K562 (cell line): Measurements from ENCODE around the gene ANO4. TPM values are rescaled to one million over a fixed set of nuclear protein-coding genes. Genes with fewer than 3 reads are reported as not detected.

ENCODE experiments used
- ATAC-seq: fragments of 200-7000 bp; cut with Tn5 transposase; 3 replicates; pipeline ENCODE4 v1.9.1; 2020; ENCODE audit warnings: moderate library complexity
- BruUV-seq: library from RNA; stranded (reverse); fragments of 400-500 nt; replicated peaks from 2 replicates; lab custom pipeline; 2021; lab: Mats Ljungman, UMichigan
- CTCF ChIA-PET: fragments of 300-600 bp; formaldehyde crosslinking; extraction: SDS; loops from one replicate; lab custom pipeline; 2021; ENCODE audit warnings: low intra/inter-chr PET ratio; lab: Yijun Ruan, JAX
- POLR2A ChIA-PET: fragments of 300-600, 350-650 bp; sonication (Branson Sonifier 250); formaldehyde crosslinking; extraction: SDS; loops from one replicate; lab custom pipeline; 2021; ENCODE audit warnings: antibody characterized with exemption, inconsistent platforms; lab: Yijun Ruan, JAX
- DNase-seq, 4 experiments: peaks; one replicate each; pipeline versions ENCODE4 v3.0.0 to v3.0.0-alpha.2; 2011 to 2018; ENCODE audit warnings: low spot score in 3 of 4, mixed read lengths in 3 of 4; ENCODE audit errors: extremely low read depth in 1 of 4
- FAIRE-seq: peaks from 2 replicates; lab custom pipeline; 2011; peaks lifted over from hg19 to GRCh38; lab: Jason Lieb, UNC
- H2AFZ ChIP-seq: 2 replicates; pipeline ENCODE4 v1.6.0; 2011; ENCODE audit warnings: low read depth, low read length, control low read depth, inconsistent platforms
- H3K27ac ChIP-seq: fragments of 200-600 bp; 3 replicates; pipeline ENCODE4 v1.8.0; 2011; ENCODE audit warnings: low read depth, mild to moderate bottlenecking, control low read depth, inconsistent platforms, low read length, moderate library complexity, mixed read lengths; ENCODE audit errors: extremely low read depth
- H3K27me3 ChIP-seq, 2 experiments: fragments of 300-600 bp in 1 of 2; 2 replicates in 1 of 2; 3 replicates in 1 of 2; pipeline versions ENCODE4 v1.6.0 to v1.8.0; 2011; ENCODE audit warnings: inconsistent platforms in 2 of 2, low read length in 2 of 2, mild to moderate bottlenecking in 1 of 2, mixed read lengths in 1 of 2, moderate library complexity in 1 of 2; ENCODE audit not compliant: control insufficient read depth in 2 of 2, insufficient read depth in 2 of 2
- H3K36me3 ChIP-seq: fragments of 300-600 bp; 3 replicates; pipeline ENCODE4 v1.8.0; 2011; ENCODE audit warnings: mild to moderate bottlenecking, low read length, inconsistent platforms; ENCODE audit not compliant: control insufficient read depth, insufficient read depth
- H3K4me1 ChIP-seq, 2 experiments: fragments of 200-600 bp in 1 of 2; replicated peaks in 1 of 2; 2 replicates in 1 of 2; 3 replicates in 1 of 2; pipeline versions ENCODE4 v1.5.1 to v1.8.0; 2011; ENCODE audit warnings: inconsistent platforms in 2 of 2, low read length in 2 of 2, mild to moderate bottlenecking in 1 of 2, mixed read lengths in 1 of 2, moderate library complexity in 1 of 2; ENCODE audit not compliant: control insufficient read depth in 2 of 2, insufficient read depth in 2 of 2
- H3K4me2 ChIP-seq: 2 replicates; pipeline ENCODE4 v1.6.1; 2011; ENCODE audit warnings: low read length, control low read depth, inconsistent platforms, mixed read lengths; ENCODE audit not compliant: insufficient read depth
- H3K4me3 ChIP-seq: fragments of 200-600 bp; sonication (generic), shearing (Covaris generic); 2 replicates; pipeline ENCODE4 v1.5.1; 2016; ENCODE audit warnings: control low read depth, inconsistent platforms
- H3K79me2 ChIP-seq: fragments of 200-600 bp; 3 replicates; pipeline ENCODE4 v1.8.0; 2011; ENCODE audit warnings: low read length, inconsistent platforms; ENCODE audit not compliant: control insufficient read depth, insufficient read depth
- H3K9ac ChIP-seq, 2 experiments: 2 replicates each; pipeline versions ENCODE4 v1.6.0 to v1.6.1; 2011; ENCODE audit warnings: low read depth in 2 of 2, low read length in 2 of 2, control low read depth in 1 of 2, inconsistent platforms in 1 of 2, mild to moderate bottlenecking in 1 of 2, mixed read lengths in 1 of 2; ENCODE audit not compliant: insufficient read depth in 1 of 2
- H3K9me1 ChIP-seq: one replicate; pipeline ENCODE4 v1.6.0; 2011; ENCODE audit warnings: inconsistent platforms, mild to moderate bottlenecking, low read length, moderate library complexity; ENCODE audit not compliant: control insufficient read depth, insufficient read depth
- H3K9me3 ChIP-seq: replicated peaks from 2 replicates; pipeline ENCODE4 v1.5.1; 2011; ENCODE audit warnings: low read depth, low read length, inconsistent platforms; ENCODE audit not compliant: control insufficient read depth, insufficient read depth
- H4K20me1 ChIP-seq: replicated peaks from 2 replicates; pipeline ENCODE4 v1.6.1; 2011; ENCODE audit warnings: low read length, inconsistent platforms, mixed read lengths; ENCODE audit not compliant: control insufficient read depth, insufficient read depth
- BMI1 ChIP-seq: fragments of 150-350 bp; IDR thresholded peaks from 2 replicates; pipeline ENCODE4 v1.6.1; 2014; ENCODE audit warnings: low read length
- HMGN3 ChIP-seq: IDR thresholded peaks from 2 replicates; pipeline ENCODE4 v1.6.1; 2011; ENCODE audit warnings: borderline replicate concordance, low read depth, mild to moderate bottlenecking, mixed read lengths, low read length; ENCODE audit not compliant: insufficient read length; ENCODE audit errors: extremely low read depth
- JUND ChIP-seq, 2 experiments: IDR thresholded peaks; 2 replicates in 1 of 2; 3 replicates in 1 of 2; pipeline ENCODE4 v1.6.1; 2011; ENCODE audit warnings: borderline replicate concordance in 2 of 2, low read depth in 2 of 2, low read length in 2 of 2, improper control_type of control experiment in 1 of 2, missing biosample characterization in 1 of 2, missing genetic modification characterization in 1 of 2, missing genetic modification reagents in 1 of 2
- PHB2 ChIP-seq: fragments of 450-650 bp; IDR thresholded peaks from 2 replicates; pipeline ENCODE4 v1.6.1; 2017; ENCODE audit warnings: low read depth
- POLR2AphosphoS2 ChIP-seq: IDR thresholded peaks from 2 replicates; pipeline ENCODE4 v1.6.1; 2012; ENCODE audit warnings: low read length, improper control_type of control experiment
- RUNX1 ChIP-seq: sonication (generic); IDR thresholded peaks from 2 replicates; pipeline ENCODE4 v1.6.1; 2016; ENCODE audit warnings: antibody characterized with exemption, low read depth
- WGBS: fragments of 100-300 bp; shearing (Covaris generic); methylation state at CpG from one replicate; pipeline ENCODE4 v1.1.6; 2016; ENCODE audit warnings: low coverage, mixed read lengths; ENCODE audit not compliant: insufficient coverage; ENCODE audit errors: missing lambda C conversion rate; 5-methylcytosine and 5-hydroxymethylcytosine counted together
- in situ Hi-C: fragments of 300-500 bp; cut with MboI; formaldehyde crosslinking; loops from 4 replicates; pipeline ENCODE4 v1.15.0; 2018; ENCODE audit warnings: inconsistent platforms, mixed read lengths
- intact Hi-C: fragments of 100-400 bp; cut with micrococcal nuclease; formaldehyde crosslinking; loops from 2 replicates; pipeline ENCODE4 v1.14.2; 2022
- polyA plus RNA-seq, 8 experiments: library from polyadenylated mRNA; depleted of rRNA in 4 of 8; stranded (reverse) in 5 of 8; unstranded in 3 of 8; fragments of >200 nt; fragmentation: Nextera tagmentation in 2 of 8; fragmentation: Illumina TruSeq in 1 of 8; extraction: Ambion mirVana in 2 of 8; extraction: Trizol in 1 of 8; gene quantifications; 2 replicates each; pipeline versions ENCODE4 v1.2.1 to v1.2.3, GENCODE V29; 2011 to 2014; ENCODE audit warnings: inconsistent platforms in 1 of 8, missing spikeins in 1 of 8
- total RNA-seq, 7 experiments: library from RNA; depleted of rRNA in 6 of 7; stranded (reverse); fragments of >200 nt in 6 of 7; fragmentation: Illumina TruSeq in 2 of 7; extraction: Trizol in 2 of 7; gene quantifications; 2 replicates each; pipeline versions ENCODE4 v1.2.1 to v1.2.3, GENCODE V29; 2011 to 2021; ENCODE audit warnings: low replicate concordance in 1 of 7
- TF ChIP-seq, protein P1 (sequence below): fragments of 250-450 bp; sonication (Bioruptor Pico); IDR thresholded peaks from 2 replicates; pipeline ENCODE4 v1.4.0; 2020; ENCODE audit warnings: mild to moderate bottlenecking, moderate library complexity

Gene ANO4
- total and polyA plus RNA-seq, 9 of the 15 experiments (the other 6 are each of a cell fraction or from before 2014, with no cell fraction given): not detected

DNA sequence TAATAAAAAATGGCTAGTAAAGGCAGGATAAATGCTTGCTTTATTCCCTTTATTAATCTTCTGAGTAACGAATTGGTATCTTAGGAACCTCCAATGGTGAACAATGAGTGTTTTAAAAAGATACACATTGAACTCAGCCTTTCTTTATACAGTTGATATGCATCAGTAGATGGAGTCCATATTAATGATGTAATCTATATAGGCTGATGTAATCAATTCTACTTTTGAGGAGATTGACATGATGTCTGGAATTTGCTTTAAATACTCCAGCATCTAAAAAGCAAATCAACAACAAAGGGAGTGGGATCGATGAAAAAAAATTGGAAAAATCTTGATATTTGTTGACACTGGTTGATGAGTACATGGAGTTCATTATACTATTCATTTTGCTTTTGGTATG is 106.2 kb downstream of the ANO4 start:
- Histone ChIP-seq H3K4me3 (no peak overlapping the region), H3K9me1 (no peaks in the 10 kb centered on the region), H4K20me1 (no peaks in the 10 kb centered on the region), H3K9me3 (no peaks in the 10 kb centered on the region), H3K27ac (no peak overlapping the region), H3K27me3 (no peaks in the 10 kb centered on the region), H3K36me3 (no peaks in the 10 kb centered on the region), H3K79me2 (no peaks in the 10 kb centered on the region), H3K9ac (no peak overlapping the region), H3K4me1 (no peaks in the 10 kb centered on the region), H2AFZ (no peak overlapping the region), H3K4me2 (no peak overlapping the region)
- FAIRE-seq (no peak), DNase-seq (no peak), ATAC-seq (no peak)
- no peak for TF ChIP-seq POLR2AphosphoS2
- TF ChIP-seq BMI1: no peak
- TF ChIP-seq, protein P1, sequence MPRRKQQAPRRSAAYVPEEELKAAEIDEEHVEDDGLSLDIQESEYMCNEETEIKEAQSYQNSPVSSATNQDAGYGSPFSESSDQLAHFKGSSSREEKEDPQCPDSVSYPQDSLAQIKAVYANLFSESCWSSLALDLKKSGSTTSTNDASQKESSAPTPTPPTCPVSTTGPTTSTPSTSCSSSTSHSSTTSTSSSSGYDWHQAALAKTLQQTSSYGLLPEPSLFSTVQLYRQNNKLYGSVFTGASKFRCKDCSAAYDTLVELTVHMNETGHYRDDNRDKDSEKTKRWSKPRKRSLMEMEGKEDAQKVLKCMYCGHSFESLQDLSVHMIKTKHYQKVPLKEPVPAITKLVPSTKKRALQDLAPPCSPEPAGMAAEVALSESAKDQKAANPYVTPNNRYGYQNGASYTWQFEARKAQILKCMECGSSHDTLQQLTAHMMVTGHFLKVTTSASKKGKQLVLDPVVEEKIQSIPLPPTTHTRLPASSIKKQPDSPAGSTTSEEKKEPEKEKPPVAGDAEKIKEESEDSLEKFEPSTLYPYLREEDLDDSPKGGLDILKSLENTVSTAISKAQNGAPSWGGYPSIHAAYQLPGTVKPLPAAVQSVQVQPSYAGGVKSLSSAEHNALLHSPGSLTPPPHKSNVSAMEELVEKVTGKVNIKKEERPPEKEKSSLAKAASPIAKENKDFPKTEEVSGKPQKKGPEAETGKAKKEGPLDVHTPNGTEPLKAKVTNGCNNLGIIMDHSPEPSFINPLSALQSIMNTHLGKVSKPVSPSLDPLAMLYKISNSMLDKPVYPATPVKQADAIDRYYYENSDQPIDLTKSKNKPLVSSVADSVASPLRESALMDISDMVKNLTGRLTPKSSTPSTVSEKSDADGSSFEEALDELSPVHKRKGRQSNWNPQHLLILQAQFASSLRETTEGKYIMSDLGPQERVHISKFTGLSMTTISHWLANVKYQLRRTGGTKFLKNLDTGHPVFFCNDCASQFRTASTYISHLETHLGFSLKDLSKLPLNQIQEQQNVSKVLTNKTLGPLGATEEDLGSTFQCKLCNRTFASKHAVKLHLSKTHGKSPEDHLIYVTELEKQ: no peak
- TF ChIP-seq HMGN3: no peak
- no peak for TF ChIP-seq PHB2
- no peak for TF ChIP-seq RUNX1
- no peak for TF ChIP-seq JUND (IDR thresholded peaks at IDR 0.05; ENCODE audit: borderline replicate concordance, low read depth, low read length)
- TF ChIP-seq JUND (tag; IDR thresholded peaks at IDR 0.05; ENCODE audit: borderline replicate concordance, low read depth, low read length): no peak
- CTCF ChIA-PET: no interaction called here
- in situ Hi-C loops (no loop called here), intact Hi-C loops (no loop called here)
- WGBS: 0% methylated on average over 2 of the region's 2 CpGs
- POLR2A ChIA-PET: no interaction called here
- no TSS peak for BruUV-seq
